Activated B cell treated with CpG ODN at 0.5 μM for 24 hours (primary cell): ENCODE data around the gene NELL2. TPM values are rescaled to one million over a fixed set of nuclear protein-coding genes. Genes with fewer than 3 reads are reported as not detected.

Source experiments
- ATAC-seq: fragments of 200-7000 bp; cut with Tn5 transposase; one replicate; pipeline ENCODE4 v1.10.0; 2021; ENCODE audit warnings: low read depth, mild to moderate bottlenecking, moderate library complexity
- CTCF ChIA-PET: fragments of 350-600 bp; sonication (Branson Sonifier 250); formaldehyde crosslinking; loops from one replicate; lab custom pipeline; 2021; ENCODE audit warnings: antibody characterized with exemption; lab: Charles Lee
- POLR2A ChIA-PET: fragments of 350-600 bp; sonication (Branson Sonifier 250); formaldehyde crosslinking; loops from one replicate; lab custom pipeline; 2021; ENCODE audit warnings: antibody characterized with exemption; lab: Charles Lee
- DNase-seq: peaks from one replicate; pipeline ENCODE4 v3.0.0; 2022
- H3K27ac Mint-ChIP-seq: one replicate; pipeline ENCODE4 v1.8.0; 2020; ENCODE audit warnings: mixed read lengths
- H3K27me3 Mint-ChIP-seq: one replicate; pipeline ENCODE4 v1.8.0; 2021; ENCODE audit warnings: mixed read lengths
- H3K36me3 Mint-ChIP-seq: one replicate; pipeline ENCODE4 v1.8.0; 2021; ENCODE audit warnings: low read depth, mixed read lengths
- H3K4me1 Mint-ChIP-seq: one replicate; pipeline ENCODE4 v1.8.0; 2021; ENCODE audit warnings: mixed read lengths
- H3K4me3 Mint-ChIP-seq: one replicate; pipeline ENCODE4 v1.8.0; 2020; ENCODE audit warnings: mild to moderate bottlenecking, mixed read lengths
- H3K9me3 Mint-ChIP-seq: one replicate; pipeline ENCODE4 v1.8.0; 2020; ENCODE audit warnings: mixed read lengths
- intact Hi-C: fragments of 100-400 bp; cut with micrococcal nuclease; formaldehyde crosslinking; loops from one replicate; pipeline ENCODE4 v1.15.1; 2024
- total RNA-seq: library from RNA; stranded (reverse); gene quantifications from 2 replicates; pipeline ENCODE4 v1.2.3, GENCODE V29; 2022
- TF ChIP-seq, protein P1 (sequence below): fragments of 200-600 bp; IDR thresholded peaks from one replicate; pipeline ENCODE4 v1.8.0; 2022; ENCODE audit warnings: antibody characterized with exemption, mild to moderate bottlenecking

The NELL2 gene
- total RNA-seq, 1 donor from 2014 or later: not detected

DNA sequence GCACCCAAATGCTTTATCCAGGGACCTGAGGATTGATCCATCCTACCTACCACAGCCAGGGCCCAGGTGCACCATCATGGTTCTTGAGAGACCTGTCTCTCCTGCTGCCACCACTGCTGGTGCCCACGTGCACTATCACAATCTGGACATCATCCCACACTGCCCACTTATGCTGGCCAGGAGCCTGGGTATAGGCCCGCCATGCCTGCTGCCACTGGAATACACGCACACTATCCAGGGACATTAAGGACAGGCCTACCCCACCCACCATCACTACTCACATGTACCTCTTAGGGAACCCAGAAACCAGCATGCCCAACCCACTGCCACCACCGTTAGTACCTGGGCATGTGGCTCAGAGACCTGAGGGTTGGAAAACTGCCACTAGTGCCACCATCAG is 207.7 kb downstream of the NELL2 start:
- ATAC-seq (no peak), DNase-seq (no peak)
- ChIA-PET CTCF (no interaction called here), POLR2A (no interaction called here)
- Mint-ChIP-seq H3K4me3 (no peak overlapping the region), H3K36me3 (no peaks in the 10 kb centered on the region), H3K9me3 (peaks cover 21% of the 10 kb centered on the region), H3K27me3 (peaks cover 2% of the 10 kb centered on the region), H3K27ac (no peak overlapping the region), H3K4me1 (no peaks in the 10 kb centered on the region)
- intact Hi-C loops: no loop called here
- TF ChIP-seq, protein P1, sequence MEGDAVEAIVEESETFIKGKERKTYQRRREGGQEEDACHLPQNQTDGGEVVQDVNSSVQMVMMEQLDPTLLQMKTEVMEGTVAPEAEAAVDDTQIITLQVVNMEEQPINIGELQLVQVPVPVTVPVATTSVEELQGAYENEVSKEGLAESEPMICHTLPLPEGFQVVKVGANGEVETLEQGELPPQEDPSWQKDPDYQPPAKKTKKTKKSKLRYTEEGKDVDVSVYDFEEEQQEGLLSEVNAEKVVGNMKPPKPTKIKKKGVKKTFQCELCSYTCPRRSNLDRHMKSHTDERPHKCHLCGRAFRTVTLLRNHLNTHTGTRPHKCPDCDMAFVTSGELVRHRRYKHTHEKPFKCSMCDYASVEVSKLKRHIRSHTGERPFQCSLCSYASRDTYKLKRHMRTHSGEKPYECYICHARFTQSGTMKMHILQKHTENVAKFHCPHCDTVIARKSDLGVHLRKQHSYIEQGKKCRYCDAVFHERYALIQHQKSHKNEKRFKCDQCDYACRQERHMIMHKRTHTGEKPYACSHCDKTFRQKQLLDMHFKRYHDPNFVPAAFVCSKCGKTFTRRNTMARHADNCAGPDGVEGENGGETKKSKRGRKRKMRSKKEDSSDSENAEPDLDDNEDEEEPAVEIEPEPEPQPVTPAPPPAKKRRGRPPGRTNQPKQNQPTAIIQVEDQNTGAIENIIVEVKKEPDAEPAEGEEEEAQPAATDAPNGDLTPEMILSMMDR: no peak

DNA sequence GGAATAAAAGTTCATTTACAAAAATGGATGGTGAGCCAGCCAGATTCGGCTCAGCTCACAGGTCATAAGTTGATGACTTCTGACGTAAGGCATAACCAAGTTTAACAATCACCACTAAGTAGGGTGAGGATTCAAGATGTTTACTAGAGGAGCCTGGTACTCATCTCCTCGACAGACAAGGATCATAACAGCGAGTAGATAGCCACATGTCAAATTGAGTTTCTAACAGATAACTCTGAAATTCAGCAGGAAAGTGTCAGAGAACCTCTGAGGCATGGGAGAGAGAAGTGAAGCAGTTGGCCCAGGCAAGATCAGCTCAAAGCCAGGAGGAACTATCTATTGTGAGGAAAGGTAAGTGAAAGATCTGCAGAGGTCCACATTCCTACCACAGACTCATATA is 208.7 kb downstream of the NELL2 start:
- ChIA-PET CTCF (no interaction called here), POLR2A (no interaction called here)
- no peak for DNase-seq
- H3K4me1 Mint-ChIP-seq: no peaks in the 10 kb centered on the region
- no peak overlapping the region for H3K27ac Mint-ChIP-seq
- peaks cover 21% of the 10 kb centered on the region for H3K9me3 Mint-ChIP-seq
- TF ChIP-seq, protein P1: no peak
- H3K4me3 Mint-ChIP-seq: no peak overlapping the region
- ATAC-seq: no peak
- peaks cover 2% of the 10 kb centered on the region for H3K27me3 Mint-ChIP-seq
- H3K36me3 Mint-ChIP-seq: no peaks in the 10 kb centered on the region
- intact Hi-C loops: no loop called here

- TF ChIP-seq, protein P1: no peak
- ATAC-seq (no peak), DNase-seq (no peak)
- ChIA-PET CTCF (no interaction called here), POLR2A (no interaction called here)
- intact Hi-C loops: no loop called here
- Mint-ChIP-seq H3K4me3 (no peak overlapping the region), H3K9me3 (no peaks in the 10 kb centered on the region), H3K27me3 (peaks cover 2% of the 10 kb centered on the region), H3K36me3 (no peaks in the 10 kb centered on the region), H3K27ac (no peak overlapping the region), H3K4me1 (no peaks in the 10 kb centered on the region)
Observed at GRCh38 chr12:44663291-44663690, 212.8 kb downstream of the NELL2 start.

DNA sequence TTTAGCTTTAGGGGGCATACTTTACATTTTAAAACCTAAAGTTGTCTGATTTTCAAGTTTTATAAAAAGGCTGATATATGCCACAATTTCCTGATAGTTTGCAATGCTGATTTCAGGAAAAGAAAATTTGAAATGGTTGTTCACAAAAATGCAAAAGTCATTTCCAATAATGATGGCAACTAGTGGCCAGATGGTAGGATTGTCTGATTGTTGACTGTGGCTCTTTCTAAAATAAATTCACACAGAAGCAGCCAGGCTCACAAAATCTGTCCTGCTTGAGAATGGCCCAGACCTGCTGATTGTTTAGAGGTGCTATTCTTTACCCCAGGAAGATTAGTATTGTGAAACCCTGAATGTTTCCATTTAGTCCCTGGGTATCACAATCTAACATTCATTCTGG is 220.3 kb downstream of the NELL2 start:
- no peaks in the 10 kb centered on the region for H3K27me3 Mint-ChIP-seq

GRCh38 chr12:44654646-44655639 is 221.2 kb downstream of the NELL2 start:
- DNase-seq: no peak
- intact Hi-C loops: no loop called here
- Mint-ChIP-seq H3K9me3 (no peaks in the 10 kb centered on the region), H3K4me1 (no peaks in the 10 kb centered on the region), H3K27me3 (no peaks in the 10 kb centered on the region), H3K4me3 (no peak overlapping the region), H3K27ac (no peak overlapping the region), H3K36me3 (no peaks in the 10 kb centered on the region)
- no peak for ATAC-seq
- CTCF ChIA-PET: no interaction called here
- TF ChIP-seq, protein P1: no peak
- POLR2A ChIA-PET: no interaction called here

More for the DNA sequence above, 220.3 kb downstream of the NELL2 start:
- no peaks in the 10 kb centered on the region for H3K9me3 Mint-ChIP-seq
- ChIA-PET POLR2A (no interaction called here), CTCF (no interaction called here)
- H3K4me3 Mint-ChIP-seq: no peak overlapping the region
- no peaks in the 10 kb centered on the region for H3K4me1 Mint-ChIP-seq
- TF ChIP-seq, protein P1: no peak
- no peak overlapping the region for H3K27ac Mint-ChIP-seq
- ATAC-seq (no peak), DNase-seq (no peak)
- intact Hi-C loops: no loop called here
- no peaks in the 10 kb centered on the region for H3K36me3 Mint-ChIP-seq
